ENCODE measurements around the gene PRDM16. TPM values are rescaled to one million over a fixed set of nuclear protein-coding genes. Genes with fewer than 3 reads are reported as not detected.

Gene PRDM16
- total and polyA plus RNA-seq, 3 donors from 2014 or later, result 2.1 to 5.6 (median 4.7) TPM

- no peaks in the 10 kb centered on the region for H3K36me3 ChIP-seq (ENCODE audit: low read depth, missing control alignments)
- DNase-seq, result no peak
- peaks cover 48% of the 10 kb centered on the region for H3K4me1 ChIP-seq
- intact Hi-C loops (cut with DNase I; ENCODE audit: low total_unique reads), result no loop called here
- TF ChIP-seq POLR2A (IDR thresholded peaks at IDR 0.05), result no peak
- TF ChIP-seq CTCF (IDR thresholded peaks at IDR 0.05), result no peak
- WGBS, 2 donors, result 85 to 88% methylated on average over 20 to 30 of the region's 30 CpGs
- H3K4me3 ChIP-seq, result no peak overlapping the region
- no peak overlapping the region for H3K27ac ChIP-seq
- no peaks in the 10 kb centered on the region for H3K9me3 ChIP-seq
- H3K27me3 ChIP-seq, result no peaks in the 10 kb centered on the region
Measured at GRCh38 chr1:3173381-3173980, 104.5 kb downstream of the PRDM16 start.

- WGBS, 2 donors, result 59 to 63% methylated on average over 13 to 22 of the region's 22 CpGs
- peaks cover 48% of the 10 kb centered on the region for H3K4me1 ChIP-seq
- intact Hi-C loops (cut with DNase I; ENCODE audit: low total_unique reads), result no loop called here
- H3K36me3 ChIP-seq (ENCODE audit: low read depth, missing control alignments), result no peaks in the 10 kb centered on the region
- DNase-seq, result peak; percentile 67
- peak overlapping the region in 1 of 2 donors; percentile 48 for H3K27ac ChIP-seq
- H3K9me3 ChIP-seq, result no peaks in the 10 kb centered on the region
- H3K27me3 ChIP-seq, result no peaks in the 10 kb centered on the region
- no peak for TF ChIP-seq CTCF (IDR thresholded peaks at IDR 0.05)
- TF ChIP-seq POLR2A (IDR thresholded peaks at IDR 0.05), result no peak
- no peak overlapping the region for H3K4me3 ChIP-seq
Measured at GRCh38 chr1:3174487-3175247, 105.7 kb downstream of the PRDM16 start.

- Histone ChIP-seq H3K9me3 (no peaks in the 10 kb centered on the region), H3K27ac (peak overlapping the region in 1 of 2 donors; percentile 48), H3K27me3 (no peaks in the 10 kb centered on the region), H3K4me3 (no peak overlapping the region), H3K36me3 (ENCODE audit: low read depth, missing control alignments) (no peaks in the 10 kb centered on the region), H3K4me1 (peaks cover 39% of the 10 kb centered on the region)
- WGBS, 2 donors, result 41 to 74% methylated on average over 4 to 8 of the region's 8 CpGs
- TF ChIP-seq CTCF (IDR thresholded peaks at IDR 0.05) (no peak), POLR2A (IDR thresholded peaks at IDR 0.05) (no peak)
- DNase-seq, result no peak
- intact Hi-C loops (cut with DNase I; ENCODE audit: low total_unique reads), result no loop called here
Measured at GRCh38 chr1:3175486-3175885, 106.5 kb downstream of the PRDM16 start.

- no peak overlapping the region for H3K27ac ChIP-seq
- intact Hi-C loops (cut with DNase I; ENCODE audit: low total_unique reads), result no loop called here
- H3K36me3 ChIP-seq (ENCODE audit: low read depth, missing control alignments), result no peaks in the 10 kb centered on the region
- no peaks in the 10 kb centered on the region for H3K9me3 ChIP-seq
- no peak for DNase-seq
- H3K27me3 ChIP-seq, result no peaks in the 10 kb centered on the region
- H3K4me1 ChIP-seq, result peaks cover 34% of the 10 kb centered on the region
- TF ChIP-seq CTCF (IDR thresholded peaks at IDR 0.05) (no peak), POLR2A (IDR thresholded peaks at IDR 0.05) (no peak)
- no peak overlapping the region for H3K4me3 ChIP-seq
Measured at GRCh38 chr1:3176028-3176427, 107.0 kb downstream of the PRDM16 start.

All from testis (tissue), 3 donors.